MV-4-11 (cell line): ENCODE results near the gene AMOTL1.
A peak's percentile ranks its signal among the peaks of the same experiment; 100 is the strongest.
"Not testable (repeated sequence)": the region's sequence is repeated elsewhere in the genome, so short reads cannot be mapped to it uniquely, and the experiment has no call there.

Source experiments
- DNase-seq: peaks from one replicate; lab custom pipeline; 2025; lab: John Stamatoyannopoulos, UW

Gene AMOTL1

GRCh38 chr11:94794287-94795168 is 26.4 kb downstream of the AMOTL1 start:
- DNase-seq, result peak; percentile 24

GRCh38 chr11:94795476-94796189 is 27.5 kb downstream of the AMOTL1 start:
- peak; percentile 6 for DNase-seq

GRCh38 chr11:94796190-94796580 is 28.0 kb downstream of the AMOTL1 start:
- DNase-seq, result no peak

GRCh38 chr11:94796863-94797262 is 28.7 kb downstream of the AMOTL1 start:
- no peak for DNase-seq

- DNase-seq, result no peak
Measured at GRCh38 chr11:94799726-94800125, 31.6 kb downstream of the AMOTL1 start.

- DNase-seq, result no peak
Measured at GRCh38 chr11:94800414-94800813, 32.3 kb downstream of the AMOTL1 start.

GRCh38 chr11:94801866-94802460 is 33.8 kb downstream of the AMOTL1 start:
- no peak for DNase-seq

GRCh38 chr11:94802501-94802900 is 34.3 kb downstream of the AMOTL1 start:
- DNase-seq, result no peak

- DNase-seq, result no peak
Measured at GRCh38 chr11:94803491-94803890, 35.3 kb downstream of the AMOTL1 start.

- no peak for DNase-seq
Measured at GRCh38 chr11:94804874-94805273, 36.7 kb downstream of the AMOTL1 start.

GRCh38 chr11:94806014-94806413 is 37.9 kb downstream of the AMOTL1 start:
- DNase-seq, result no peak

GRCh38 chr11:94806419-94806818 is 38.3 kb downstream of the AMOTL1 start:
- DNase-seq, result no peak

GRCh38 chr11:94809251-94809650 is 41.1 kb downstream of the AMOTL1 start:
- no peak for DNase-seq

- DNase-seq, result not testable (repeated sequence)
Measured at GRCh38 chr11:94812724-94813720, 44.9 kb downstream of the AMOTL1 start.

GRCh38 chr11:94814272-94814976 is 46.3 kb downstream of the AMOTL1 start:
- no peak for DNase-seq

- no peak for DNase-seq
Measured at GRCh38 chr11:94815705-94816344, 47.7 kb downstream of the AMOTL1 start.

- no peak for DNase-seq
Measured at GRCh38 chr11:94820480-94820879, 52.3 kb downstream of the AMOTL1 start.

GRCh38 chr11:94821439-94821838 is 53.3 kb downstream of the AMOTL1 start:
- DNase-seq, result no peak

- DNase-seq, result no peak
Measured at GRCh38 chr11:94822080-94822479, 53.9 kb downstream of the AMOTL1 start.

- no peak for DNase-seq
Measured at GRCh38 chr11:94823102-94823732, 55.1 kb downstream of the AMOTL1 start.
